HepG2 (cell line): ENCODE data around the gene CAMSAP2. TPM values are rescaled to one million over a fixed set of nuclear protein-coding genes. Genes with fewer than 3 reads are reported as not detected.
A peak's percentile ranks its signal among the peaks of the same experiment; 100 is the strongest.

Experiments used
- CREB1 ChIP-seq, 2 experiments: fragments of 450-650 bp in 1 of 2; IDR thresholded peaks; 2 replicates each; pipeline ENCODE4 v1.6.1; 2016 to 2017; ENCODE audit warnings: control low read depth in 1 of 2, mild to moderate bottlenecking in 1 of 2, missing compliant biosample characterization in 1 of 2, missing genetic modification characterization in 1 of 2
- KLF15 ChIP-seq: sonication (generic); formaldehyde crosslinking; IDR thresholded peaks from 2 replicates; pipeline ENCODE4 v1.8.1; 2023; ENCODE audit warnings: borderline replicate concordance, mild to moderate bottlenecking, inconsistent platforms, missing genetic modification reagents, mixed read lengths
- MTA1 ChIP-seq: sonication (generic); formaldehyde crosslinking; IDR thresholded peaks from 2 replicates; pipeline ENCODE4 v1.4.0; 2020; ENCODE audit warnings: missing genetic modification reagents, mild to moderate bottlenecking, borderline replicate concordance
- NR1H2 ChIP-seq: sonication (generic); formaldehyde crosslinking; IDR thresholded peaks from 2 replicates; pipeline ENCODE4 v1.8.1; 2022; ENCODE audit warnings: low read depth, missing genetic modification reagents, borderline replicate concordance
- TOPORS ChIP-seq: sonication (generic); formaldehyde crosslinking; IDR thresholded peaks from 2 replicates; pipeline ENCODE4 v1.8.0; 2023; ENCODE audit warnings: mild to moderate bottlenecking, missing genetic modification reagents
- ZBTB20 ChIP-seq: sonication (generic); formaldehyde crosslinking; IDR thresholded peaks from 2 replicates; pipeline ENCODE4 v1.8.1; 2023; ENCODE audit warnings: missing genetic modification reagents, low read depth, mild to moderate bottlenecking, borderline replicate concordance
- ZNF451 ChIP-seq: sonication (generic); formaldehyde crosslinking; IDR thresholded peaks from 2 replicates; pipeline ENCODE4 v1.5.0; 2020; ENCODE audit warnings: mild to moderate bottlenecking, missing genetic modification reagents
- ZNF567 ChIP-seq: sonication (generic); formaldehyde crosslinking; IDR thresholded peaks from 2 replicates; pipeline ENCODE4 v1.8.1; 2023; ENCODE audit warnings: mild to moderate bottlenecking, missing genetic modification reagents, borderline replicate concordance
- polyA plus RNA-seq, 8 experiments: library from polyadenylated mRNA; depleted of rRNA in 3 of 8; stranded (reverse) in 7 of 8; unstranded in 1 of 8; fragments of >200 nt; fragmentation: Illumina TruSeq in 4 of 8; extraction: Trizol in 4 of 8; gene quantifications; 2 replicates each; pipeline versions ENCODE4 v1.2.1 to v1.2.3, GENCODE V29; 2011 to 2016; ENCODE audit warnings: low read depth in 4 of 8, missing spikeins in 1 of 8, mixed read lengths in 1 of 8; ENCODE audit not compliant: insufficient read depth in 1 of 8
- total RNA-seq, 5 experiments: library from RNA; depleted of rRNA; stranded (reverse); fragments of >200 nt; fragmentation: Illumina TruSeq; extraction: Trizol; gene quantifications; 2 replicates each; pipeline ENCODE4 v1.2.3, GENCODE V29; 2016; ENCODE audit warnings: low read depth in 1 of 5
- TF ChIP-seq, protein P1 (sequence below): sonication (generic); formaldehyde crosslinking; conservative IDR thresholded peaks from 2 replicates; pipeline ENCODE4 v1.4.0; 2020; ENCODE audit warnings: mild to moderate bottlenecking, missing genetic modification reagents, moderate library complexity
- TF ChIP-seq, protein P2 (sequence below): sonication (generic); formaldehyde crosslinking; conservative IDR thresholded peaks from 2 replicates; pipeline ENCODE4 v1.4.0; 2020; ENCODE audit warnings: missing genetic modification reagents
- TF ChIP-seq, protein P3 (sequence below): sonication (generic); formaldehyde crosslinking; IDR thresholded peaks from 2 replicates; pipeline ENCODE4 v1.4.0; 2020; ENCODE audit warnings: low read depth, missing genetic modification reagents
- TF ChIP-seq, protein P4 (sequence below): sonication (generic); formaldehyde crosslinking; IDR thresholded peaks from 2 replicates; pipeline ENCODE4 v1.5.1; 2020; ENCODE audit warnings: missing genetic modification reagents, mild to moderate bottlenecking, borderline replicate concordance
- TF ChIP-seq, protein P5 (sequence below): sonication (generic); formaldehyde crosslinking; IDR thresholded peaks from 2 replicates; pipeline ENCODE4 v1.8.0; 2022; ENCODE audit warnings: mild to moderate bottlenecking, missing genetic modification reagents, moderate library complexity

The CAMSAP2 gene
- total and polyA plus RNA-seq, 2 of the 13 experiments (the other 11 are each of a cell fraction or from before 2014, with no cell fraction given), result 3.4 to 8.2 TPM

DNA sequence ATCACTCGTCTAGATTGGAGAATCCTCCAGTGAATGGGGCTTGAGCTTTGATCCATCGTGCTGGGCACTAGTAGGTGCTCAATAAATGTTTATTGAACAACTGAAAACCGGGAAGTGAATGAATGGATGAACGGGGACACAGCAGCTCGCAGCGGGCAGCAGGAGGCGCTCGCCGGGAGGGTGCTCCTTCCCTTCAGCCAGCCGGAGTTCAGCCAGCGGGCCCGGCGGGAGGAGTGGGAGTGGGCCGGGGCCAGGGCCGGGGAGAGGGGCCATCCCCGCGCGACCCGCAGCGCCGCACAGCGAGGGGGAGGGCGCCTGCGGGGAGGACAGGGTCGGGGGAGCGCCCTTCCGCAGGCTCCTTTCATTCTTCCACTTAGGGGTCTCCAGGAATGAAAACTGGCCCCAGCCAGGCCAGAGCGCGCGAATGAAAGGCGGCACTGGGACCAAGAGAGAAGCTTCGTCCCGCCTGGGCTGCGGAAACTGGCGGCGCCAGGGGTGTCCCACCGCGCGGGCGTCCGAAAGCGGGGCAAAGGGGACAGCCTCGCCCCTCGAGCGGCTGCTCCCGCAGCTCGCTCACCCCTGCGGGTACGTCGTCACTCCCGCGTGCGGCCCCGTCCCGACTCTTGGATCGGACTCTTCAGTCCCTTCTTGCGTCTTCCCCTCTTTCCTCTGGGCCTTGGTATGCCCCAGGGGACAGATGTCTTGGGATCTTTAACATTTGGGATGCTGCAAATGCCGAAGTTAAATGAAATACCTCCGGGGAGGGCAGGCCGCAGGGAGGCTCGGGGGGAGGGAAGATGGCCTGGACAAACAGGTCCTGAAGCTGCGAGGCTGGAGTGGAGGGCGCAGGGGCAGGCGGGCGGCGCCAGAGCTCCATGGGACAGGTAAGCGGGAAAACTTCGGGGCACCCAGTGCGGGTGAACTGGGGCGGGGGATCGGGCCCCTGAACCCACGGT is 152.4 kb downstream of the CAMSAP2 start (continued):
- TF ChIP-seq, protein P1, sequence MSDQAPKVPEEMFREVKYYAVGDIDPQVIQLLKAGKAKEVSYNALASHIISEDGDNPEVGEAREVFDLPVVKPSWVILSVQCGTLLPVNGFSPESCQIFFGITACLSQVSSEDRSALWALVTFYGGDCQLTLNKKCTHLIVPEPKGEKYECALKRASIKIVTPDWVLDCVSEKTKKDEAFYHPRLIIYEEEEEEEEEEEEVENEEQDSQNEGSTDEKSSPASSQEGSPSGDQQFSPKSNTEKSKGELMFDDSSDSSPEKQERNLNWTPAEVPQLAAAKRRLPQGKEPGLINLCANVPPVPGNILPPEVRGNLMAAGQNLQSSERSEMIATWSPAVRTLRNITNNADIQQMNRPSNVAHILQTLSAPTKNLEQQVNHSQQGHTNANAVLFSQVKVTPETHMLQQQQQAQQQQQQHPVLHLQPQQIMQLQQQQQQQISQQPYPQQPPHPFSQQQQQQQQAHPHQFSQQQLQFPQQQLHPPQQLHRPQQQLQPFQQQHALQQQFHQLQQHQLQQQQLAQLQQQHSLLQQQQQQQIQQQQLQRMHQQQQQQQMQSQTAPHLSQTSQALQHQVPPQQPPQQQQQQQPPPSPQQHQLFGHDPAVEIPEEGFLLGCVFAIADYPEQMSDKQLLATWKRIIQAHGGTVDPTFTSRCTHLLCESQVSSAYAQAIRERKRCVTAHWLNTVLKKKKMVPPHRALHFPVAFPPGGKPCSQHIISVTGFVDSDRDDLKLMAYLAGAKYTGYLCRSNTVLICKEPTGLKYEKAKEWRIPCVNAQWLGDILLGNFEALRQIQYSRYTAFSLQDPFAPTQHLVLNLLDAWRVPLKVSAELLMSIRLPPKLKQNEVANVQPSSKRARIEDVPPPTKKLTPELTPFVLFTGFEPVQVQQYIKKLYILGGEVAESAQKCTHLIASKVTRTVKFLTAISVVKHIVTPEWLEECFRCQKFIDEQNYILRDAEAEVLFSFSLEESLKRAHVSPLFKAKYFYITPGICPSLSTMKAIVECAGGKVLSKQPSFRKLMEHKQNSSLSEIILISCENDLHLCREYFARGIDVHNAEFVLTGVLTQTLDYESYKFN, result no peak
- TF ChIP-seq ZBTB20 (CRISPR knock-in tag), result no peak
- TF ChIP-seq, protein P2, sequence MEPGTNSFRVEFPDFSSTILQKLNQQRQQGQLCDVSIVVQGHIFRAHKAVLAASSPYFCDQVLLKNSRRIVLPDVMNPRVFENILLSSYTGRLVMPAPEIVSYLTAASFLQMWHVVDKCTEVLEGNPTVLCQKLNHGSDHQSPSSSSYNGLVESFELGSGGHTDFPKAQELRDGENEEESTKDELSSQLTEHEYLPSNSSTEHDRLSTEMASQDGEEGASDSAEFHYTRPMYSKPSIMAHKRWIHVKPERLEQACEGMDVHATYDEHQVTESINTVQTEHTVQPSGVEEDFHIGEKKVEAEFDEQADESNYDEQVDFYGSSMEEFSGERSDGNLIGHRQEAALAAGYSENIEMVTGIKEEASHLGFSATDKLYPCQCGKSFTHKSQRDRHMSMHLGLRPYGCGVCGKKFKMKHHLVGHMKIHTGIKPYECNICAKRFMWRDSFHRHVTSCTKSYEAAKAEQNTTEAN (CRISPR knock-in tag), result peak; percentile 32; the same call in 1 of the 2 replicates
- TF ChIP-seq ZNF451, result 0 out of 2 replicates have a peak, but pooled peaks have one; percentile 9
- no peak; the same call in 1 of the 2 replicates for TF ChIP-seq TOPORS
- TF ChIP-seq NR1H2 (CRISPR knock-in tag), result peak; percentile 40; the same call in 1 of the 2 replicates
- TF ChIP-seq ZNF567, result no peak
- no peak for TF ChIP-seq CREB1 (IDR thresholded peaks at IDR 0.05)
- TF ChIP-seq CREB1 (CRISPR knock-in tag; IDR thresholded peaks at IDR 0.05), result no peak
- TF ChIP-seq, protein P3, sequence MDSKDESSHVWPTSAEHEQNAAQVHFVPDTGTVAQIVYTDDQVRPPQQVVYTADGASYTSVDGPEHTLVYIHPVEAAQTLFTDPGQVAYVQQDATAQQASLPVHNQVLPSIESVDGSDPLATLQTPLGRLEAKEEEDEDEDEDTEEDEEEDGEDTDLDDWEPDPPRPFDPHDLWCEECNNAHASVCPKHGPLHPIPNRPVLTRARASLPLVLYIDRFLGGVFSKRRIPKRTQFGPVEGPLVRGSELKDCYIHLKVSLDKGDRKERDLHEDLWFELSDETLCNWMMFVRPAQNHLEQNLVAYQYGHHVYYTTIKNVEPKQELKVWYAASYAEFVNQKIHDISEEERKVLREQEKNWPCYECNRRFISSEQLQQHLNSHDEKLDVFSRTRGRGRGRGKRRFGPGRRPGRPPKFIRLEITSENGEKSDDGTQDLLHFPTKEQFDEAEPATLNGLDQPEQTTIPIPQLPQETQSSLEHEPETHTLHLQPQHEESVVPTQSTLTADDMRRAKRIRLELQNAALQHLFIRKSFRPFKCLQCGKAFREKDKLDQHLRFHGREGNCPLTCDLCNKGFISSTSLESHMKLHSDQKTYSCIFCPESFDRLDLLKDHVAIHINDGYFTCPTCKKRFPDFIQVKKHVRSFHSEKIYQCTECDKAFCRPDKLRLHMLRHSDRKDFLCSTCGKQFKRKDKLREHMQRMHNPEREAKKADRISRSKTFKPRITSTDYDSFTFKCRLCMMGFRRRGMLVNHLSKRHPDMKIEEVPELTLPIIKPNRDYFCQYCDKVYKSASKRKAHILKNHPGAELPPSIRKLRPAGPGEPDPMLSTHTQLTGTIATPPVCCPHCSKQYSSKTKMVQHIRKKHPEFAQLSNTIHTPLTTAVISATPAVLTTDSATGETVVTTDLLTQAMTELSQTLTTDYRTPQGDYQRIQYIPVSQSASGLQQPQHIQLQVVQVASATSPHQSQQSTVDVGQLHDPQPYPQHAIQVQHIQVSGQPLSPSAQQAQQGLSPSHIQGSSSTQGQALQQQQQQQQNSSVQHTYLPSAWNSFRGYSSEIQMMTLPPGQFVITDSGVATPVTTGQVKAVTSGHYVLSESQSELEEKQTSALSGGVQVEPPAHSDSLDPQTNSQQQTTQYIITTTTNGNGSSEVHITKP (CRISPR knock-in tag), result peak; percentile 100
- no peak for TF ChIP-seq MTA1 (CRISPR knock-in tag)
- TF ChIP-seq, protein P4, sequence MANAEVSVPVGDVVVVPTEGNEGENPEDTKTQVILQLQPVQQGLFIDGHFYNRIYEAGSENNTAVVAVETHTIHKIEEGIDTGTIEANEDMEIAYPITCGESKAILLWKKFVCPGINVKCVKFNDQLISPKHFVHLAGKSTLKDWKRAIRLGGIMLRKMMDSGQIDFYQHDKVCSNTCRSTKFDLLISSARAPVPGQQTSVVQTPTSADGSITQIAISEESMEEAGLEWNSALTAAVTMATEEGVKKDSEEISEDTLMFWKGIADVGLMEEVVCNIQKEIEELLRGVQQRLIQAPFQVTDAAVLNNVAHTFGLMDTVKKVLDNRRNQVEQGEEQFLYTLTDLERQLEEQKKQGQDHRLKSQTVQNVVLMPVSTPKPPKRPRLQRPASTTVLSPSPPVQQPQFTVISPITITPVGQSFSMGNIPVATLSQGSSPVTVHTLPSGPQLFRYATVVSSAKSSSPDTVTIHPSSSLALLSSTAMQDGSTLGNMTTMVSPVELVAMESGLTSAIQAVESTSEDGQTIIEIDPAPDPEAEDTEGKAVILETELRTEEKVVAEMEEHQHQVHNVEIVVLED (CRISPR knock-in tag), result no peak
- TF ChIP-seq, protein P5, sequence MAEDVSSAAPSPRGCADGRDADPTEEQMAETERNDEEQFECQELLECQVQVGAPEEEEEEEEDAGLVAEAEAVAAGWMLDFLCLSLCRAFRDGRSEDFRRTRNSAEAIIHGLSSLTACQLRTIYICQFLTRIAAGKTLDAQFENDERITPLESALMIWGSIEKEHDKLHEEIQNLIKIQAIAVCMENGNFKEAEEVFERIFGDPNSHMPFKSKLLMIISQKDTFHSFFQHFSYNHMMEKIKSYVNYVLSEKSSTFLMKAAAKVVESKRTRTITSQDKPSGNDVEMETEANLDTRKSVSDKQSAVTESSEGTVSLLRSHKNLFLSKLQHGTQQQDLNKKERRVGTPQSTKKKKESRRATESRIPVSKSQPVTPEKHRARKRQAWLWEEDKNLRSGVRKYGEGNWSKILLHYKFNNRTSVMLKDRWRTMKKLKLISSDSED (CRISPR knock-in tag), result no peak
- TF ChIP-seq KLF15, result no peak
